Immature natural killer cell (primary cell): ENCODE data around the gene MS4A6E. TPM values are rescaled to one million over a fixed set of nuclear protein-coding genes. Genes with fewer than 3 reads are reported as not detected.
A peak's percentile ranks its signal among the peaks of the same experiment; 100 is the strongest.

ENCODE experiments used
- DNase-seq, 3 donors: peaks; one replicate each; pipeline ENCODE4 v3.0.0; 2022; ENCODE audit warnings: mixed read lengths in 1 of 3
- H3K27ac Mint-ChIP-seq, 6 donors: one replicate each; pipeline ENCODE4 v1.8.0; 2020; ENCODE audit warnings: mixed read lengths in 6 of 6, mild to moderate bottlenecking in 5 of 6, inconsistent platforms in 4 of 6, moderate library complexity in 3 of 6
- H3K27me3 Mint-ChIP-seq, 3 donors: one replicate each; pipeline ENCODE4 v1.8.0; 2020 to 2021; ENCODE audit warnings: low read depth in 3 of 3, mild to moderate bottlenecking in 3 of 3, mixed read lengths in 3 of 3, moderate library complexity in 3 of 3, inconsistent platforms in 1 of 3
- H3K36me3 Mint-ChIP-seq, 3 donors: one replicate each; pipeline ENCODE4 v1.8.0; 2020; ENCODE audit warnings: mixed read lengths in 3 of 3, inconsistent platforms in 2 of 3, mild to moderate bottlenecking in 2 of 3
- H3K4me1 Mint-ChIP-seq, 2 donors: one replicate each; pipeline ENCODE4 v1.8.0; 2020; ENCODE audit warnings: inconsistent platforms in 2 of 2, mild to moderate bottlenecking in 2 of 2, mixed read lengths in 2 of 2, moderate library complexity in 1 of 2
- H3K4me3 Mint-ChIP-seq, 5 donors: one replicate each; pipeline ENCODE4 v1.8.0; 2020; ENCODE audit warnings: mild to moderate bottlenecking in 5 of 5, mixed read lengths in 5 of 5, inconsistent platforms in 3 of 5, moderate library complexity in 3 of 5
- H3K9me3 Mint-ChIP-seq, 6 donors: one replicate each; pipeline ENCODE4 v1.8.0; 2020; ENCODE audit warnings: mild to moderate bottlenecking in 6 of 6, mixed read lengths in 6 of 6, inconsistent platforms in 4 of 6, moderate library complexity in 3 of 6
- polyA plus RNA-seq, 3 donors: library from polyadenylated mRNA; unstranded; fragments of 300-500 nt; fragmentation: Illumina TruSeq; gene quantifications; one replicate each; pipeline ENCODE4 v1.2.3, GENCODE V29; 2021

Gene MS4A6E
- polyA plus RNA-seq, 3 donors from 2014 or later = not detected

GRCh38 chr11:60314635-60315321 is 12.3 kb upstream of the MS4A6E start:
- no peaks in the 10 kb centered on the region for H3K36me3 Mint-ChIP-seq
- H3K4me3 Mint-ChIP-seq = no peak overlapping the region
- H3K9me3 Mint-ChIP-seq = peaks cover 0 to 6% (median 3%) of the 10 kb centered on the region in 6 donors
- H3K27ac Mint-ChIP-seq = no peak overlapping the region
- no peaks in the 10 kb centered on the region for H3K4me1 Mint-ChIP-seq
- DNase-seq = no peak
- H3K27me3 Mint-ChIP-seq = peaks cover 0 to 5% (median 2%) of the 10 kb centered on the region in 3 donors

DNA sequence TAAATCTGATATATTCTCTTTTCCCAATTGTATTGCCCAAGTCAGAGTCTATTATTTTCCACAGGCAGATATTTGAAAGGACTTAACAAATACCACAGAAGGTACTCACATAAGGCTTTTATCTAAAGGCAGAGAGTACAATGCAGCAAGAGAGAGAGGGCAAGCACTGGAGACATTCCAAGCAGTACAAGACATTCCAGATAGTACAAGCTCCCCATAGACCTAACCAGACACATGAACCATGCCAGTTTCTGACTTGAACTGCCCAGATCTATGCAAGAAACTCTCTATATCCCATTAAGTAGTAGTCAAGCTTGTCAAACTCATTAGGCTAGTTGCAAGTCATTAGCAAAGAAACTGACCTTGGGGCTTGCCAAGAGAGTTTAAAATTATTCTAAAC is 11.2 kb upstream of the MS4A6E start:
- Mint-ChIP-seq H3K27ac (no peak overlapping the region), H3K9me3 (peaks cover 3 to 15% (median 10%) of the 10 kb centered on the region in 6 donors), H3K27me3 (peaks cover 0 to 5% (median 2%) of the 10 kb centered on the region in 3 donors), H3K4me1 (no peaks in the 10 kb centered on the region), H3K36me3 (no peaks in the 10 kb centered on the region), H3K4me3 (no peak overlapping the region)
- DNase-seq = no peak

- no peak for DNase-seq
- H3K27ac Mint-ChIP-seq = no peak overlapping the region
- no peaks in the 10 kb centered on the region for H3K4me1 Mint-ChIP-seq
Observed at GRCh38 chr11:60316317-60316716, 10.7 kb upstream of the MS4A6E start.

DNA sequence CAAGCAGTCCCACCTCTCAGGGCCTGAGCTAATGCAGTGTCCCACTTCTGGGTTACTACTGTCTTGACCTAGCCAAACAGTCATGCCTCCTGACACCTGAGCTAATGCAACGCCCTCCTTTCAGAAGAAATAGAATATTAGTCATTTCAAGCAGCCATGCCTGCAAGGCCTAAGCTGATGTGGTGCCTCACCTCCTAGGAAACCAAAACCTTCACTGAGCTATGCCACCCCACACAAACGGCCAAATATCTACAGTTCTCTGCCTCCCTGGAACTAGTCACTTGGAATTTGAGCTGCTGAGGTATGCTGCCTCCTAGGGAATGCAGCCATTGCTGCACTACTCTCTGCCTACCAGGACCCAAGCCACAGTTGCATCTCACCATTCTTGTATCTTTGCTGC is 8.3 kb upstream of the MS4A6E start:
- H3K9me3 Mint-ChIP-seq = peaks cover 11 to 20% (median 15%) of the 10 kb centered on the region in 6 donors
- H3K4me3 Mint-ChIP-seq = no peak overlapping the region
- H3K36me3 Mint-ChIP-seq = no peaks in the 10 kb centered on the region
- H3K4me1 Mint-ChIP-seq = no peaks in the 10 kb centered on the region
- peaks cover 2 to 11% (median 5%) of the 10 kb centered on the region in 3 donors for H3K27me3 Mint-ChIP-seq
- H3K27ac Mint-ChIP-seq = no peak overlapping the region
- no peak for DNase-seq

More at GRCh38 chr11:60316317-60316716, 10.7 kb upstream of the MS4A6E start:
- peaks cover 2 to 5% (median 2%) of the 10 kb centered on the region in 3 donors for H3K27me3 Mint-ChIP-seq
- no peak overlapping the region for H3K4me3 Mint-ChIP-seq
- peaks cover 7 to 18% (median 10%) of the 10 kb centered on the region in 6 donors for H3K9me3 Mint-ChIP-seq
- no peaks in the 10 kb centered on the region for H3K36me3 Mint-ChIP-seq

DNA sequence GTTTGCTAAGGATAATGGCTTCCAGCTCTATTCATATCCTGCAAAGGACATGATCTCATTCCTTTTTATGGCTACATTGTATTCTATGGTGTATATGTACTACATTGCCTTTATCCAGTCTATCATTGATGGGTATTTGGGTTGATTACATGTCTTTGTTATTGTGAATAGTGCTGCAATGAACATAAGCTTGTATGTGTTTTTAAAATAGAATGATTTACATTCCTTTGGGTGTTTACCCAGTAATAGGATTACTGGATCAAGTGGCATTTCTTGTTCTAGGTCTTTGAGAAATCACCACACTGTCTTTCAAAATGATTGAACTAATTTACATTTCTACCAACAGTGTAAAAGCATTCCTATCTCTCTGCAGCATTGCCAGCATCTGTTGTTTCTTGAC is 6.0 kb upstream of the MS4A6E start:
- Mint-ChIP-seq H3K36me3 (no peaks in the 10 kb centered on the region), H3K27ac (no peak overlapping the region), H3K4me1 (no peaks in the 10 kb centered on the region), H3K27me3 (peaks cover 2 to 11% (median 2%) of the 10 kb centered on the region in 3 donors), H3K4me3 (no peak overlapping the region), H3K9me3 (peaks cover 12 to 20% (median 15%) of the 10 kb centered on the region in 6 donors)
- no peak for DNase-seq

- H3K9me3 Mint-ChIP-seq = peaks cover 0 to 3% (median 0%) of the 10 kb centered on the region in 6 donors
- no peak for DNase-seq
- no peaks in the 10 kb centered on the region for H3K4me1 Mint-ChIP-seq
- H3K27ac Mint-ChIP-seq = no peak overlapping the region
- H3K27me3 Mint-ChIP-seq = peaks cover 0 to 2% (median 2%) of the 10 kb centered on the region in 3 donors
- no peak overlapping the region for H3K4me3 Mint-ChIP-seq
- H3K36me3 Mint-ChIP-seq = no peaks in the 10 kb centered on the region
Observed at GRCh38 chr11:60328460-60328859, 1.4 kb downstream of the MS4A6E start.

DNA sequence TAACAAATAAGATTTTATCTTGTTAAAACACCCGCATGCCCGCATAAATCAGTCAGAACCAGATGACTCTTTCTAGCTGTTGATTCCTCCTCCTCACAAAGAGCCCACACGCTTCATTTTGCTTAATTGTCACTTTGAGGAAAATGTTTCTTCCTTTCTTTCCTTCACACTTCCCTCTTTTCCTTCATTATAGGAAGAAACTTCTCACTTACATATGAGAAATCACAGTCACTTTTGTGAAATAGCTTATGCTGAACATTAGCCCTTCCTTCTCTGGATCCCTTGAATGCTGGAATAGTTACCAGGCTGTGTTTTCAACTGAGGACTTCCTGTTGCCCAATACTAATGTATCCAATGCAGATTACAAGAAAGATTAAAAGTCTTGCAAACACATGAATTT is 5.8 kb downstream of the MS4A6E start:
- Mint-ChIP-seq H3K36me3 (no peaks in the 10 kb centered on the region), H3K27me3 (peaks cover 0 to 4% (median 2%) of the 10 kb centered on the region in 3 donors), H3K9me3 (peaks cover 0 to 2% (median 0%) of the 10 kb centered on the region in 6 donors), H3K4me3 (no peak overlapping the region), H3K4me1 (no peaks in the 10 kb centered on the region), H3K27ac (no peak overlapping the region)
- DNase-seq = no peak

DNA sequence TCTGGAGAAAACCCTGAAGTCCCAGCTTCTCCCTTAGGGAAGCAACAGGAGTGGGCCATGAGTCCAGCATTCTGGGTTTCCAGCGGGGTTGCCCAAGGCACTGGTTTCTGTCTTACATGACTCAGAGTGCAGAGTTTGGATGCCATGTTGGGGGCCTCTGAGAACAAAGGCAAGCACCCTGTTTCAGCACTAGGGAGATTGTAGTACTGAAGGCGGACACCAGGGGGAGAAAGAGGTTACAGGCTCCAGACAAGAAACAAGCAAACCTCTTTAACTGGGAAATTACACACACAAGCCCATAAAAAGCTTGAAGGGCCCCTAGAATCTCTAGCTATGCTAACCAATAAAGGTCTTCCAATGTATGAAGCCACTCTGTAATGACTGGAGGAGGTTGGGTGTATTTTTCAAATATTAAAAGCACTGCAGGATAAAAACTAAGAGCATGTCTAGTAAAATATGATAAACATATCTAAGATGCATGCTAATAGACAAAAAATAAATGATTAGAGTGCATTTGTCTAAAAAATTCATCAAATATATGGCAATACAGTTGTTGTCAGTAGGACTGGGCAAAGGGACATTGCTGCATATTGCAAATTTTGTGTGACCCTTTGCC is 7.1 kb downstream of the MS4A6E start:
- Mint-ChIP-seq H3K4me1 (no peaks in the 10 kb centered on the region), H3K27me3 (peaks cover 0 to 4% (median 2%) of the 10 kb centered on the region in 3 donors), H3K27ac (no peak overlapping the region), H3K9me3 (peaks cover 0 to under 1% (median 0%) of the 10 kb centered on the region in 6 donors), H3K4me3 (no peak overlapping the region), H3K36me3 (no peaks in the 10 kb centered on the region)
- peak; percentile 17 to 29 (median 26) for DNase-seq

DNA sequence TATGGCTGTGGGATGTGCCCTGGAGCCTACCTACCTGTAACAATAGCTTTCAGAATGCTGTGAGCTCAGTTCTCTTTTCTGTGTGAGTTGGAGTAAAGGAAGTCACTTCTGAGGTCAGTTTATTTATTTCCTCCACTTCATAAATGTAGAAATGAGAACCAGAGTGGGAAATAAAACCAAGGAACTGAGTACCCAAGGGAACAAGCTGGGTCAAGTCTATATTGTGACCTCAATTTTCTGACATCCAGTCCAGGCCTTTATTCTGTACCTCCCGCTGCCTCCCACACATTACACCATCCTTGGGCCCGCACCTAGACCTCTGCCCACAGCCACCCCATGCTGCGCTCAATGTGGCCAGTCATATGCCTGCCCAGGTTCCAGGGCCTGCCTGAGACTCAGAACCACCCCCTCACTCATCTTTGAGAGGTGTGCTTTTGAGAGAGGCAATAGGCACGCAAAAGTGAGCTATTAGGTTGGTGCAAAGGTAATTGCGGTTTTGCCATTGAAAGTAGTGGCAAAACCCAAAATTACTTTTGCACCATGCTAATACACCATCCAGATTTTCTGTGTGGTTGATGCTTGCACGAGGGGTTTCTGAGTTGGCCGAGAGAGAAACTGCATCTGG is 9.8 kb downstream of the MS4A6E start:
- H3K27me3 Mint-ChIP-seq = peaks cover 0 to 4% (median 0%) of the 10 kb centered on the region in 3 donors
- no peaks in the 10 kb centered on the region for H3K36me3 Mint-ChIP-seq
- H3K27ac Mint-ChIP-seq = no peak overlapping the region
- no peaks in the 10 kb centered on the region for H3K4me1 Mint-ChIP-seq
- no peak overlapping the region for H3K4me3 Mint-ChIP-seq
- no peak for DNase-seq
- H3K9me3 Mint-ChIP-seq = no peaks in the 10 kb centered on the region

DNA sequence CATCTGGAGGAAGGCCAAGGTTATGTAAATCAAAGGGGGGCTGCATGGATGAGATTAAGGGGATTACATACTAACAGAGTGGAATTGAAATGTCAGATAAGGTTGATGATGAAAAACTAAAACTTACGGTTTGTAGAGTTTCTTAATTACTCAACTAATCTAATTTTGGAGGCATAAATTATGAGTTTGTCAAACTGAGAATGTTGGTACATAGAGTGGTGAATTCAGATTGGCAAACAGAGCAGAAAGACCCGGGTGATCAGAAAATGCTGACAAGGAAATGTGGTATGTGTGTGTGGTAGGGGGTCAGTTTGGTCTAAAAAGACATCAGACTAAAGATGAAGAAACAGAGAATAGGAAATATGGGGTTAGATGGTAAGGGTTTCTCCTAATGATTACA is 11.0 kb downstream of the MS4A6E start:
- H3K27me3 Mint-ChIP-seq = peaks cover 0 to 5% (median 0%) of the 10 kb centered on the region in 3 donors
- H3K9me3 Mint-ChIP-seq = no peaks in the 10 kb centered on the region
- no peaks in the 10 kb centered on the region for H3K4me1 Mint-ChIP-seq
- no peaks in the 10 kb centered on the region for H3K36me3 Mint-ChIP-seq
- no peak for DNase-seq
- H3K4me3 Mint-ChIP-seq = no peak overlapping the region
- H3K27ac Mint-ChIP-seq = no peak overlapping the region

- no peak overlapping the region for H3K27ac Mint-ChIP-seq
- peaks cover 0 to 2% (median 0%) of the 10 kb centered on the region in 3 donors for H3K27me3 Mint-ChIP-seq
- no peaks in the 10 kb centered on the region for H3K36me3 Mint-ChIP-seq
- H3K9me3 Mint-ChIP-seq = no peaks in the 10 kb centered on the region
- no peak for DNase-seq
- H3K4me3 Mint-ChIP-seq = no peak overlapping the region
- H3K4me1 Mint-ChIP-seq = no peaks in the 10 kb centered on the region
Observed at GRCh38 chr11:60339356-60339755, 12.3 kb downstream of the MS4A6E start.

- Mint-ChIP-seq H3K9me3 (no peaks in the 10 kb centered on the region), H3K36me3 (no peaks in the 10 kb centered on the region), H3K4me1 (no peaks in the 10 kb centered on the region), H3K27ac (no peak overlapping the region), H3K4me3 (no peak overlapping the region), H3K27me3 (peaks cover 0 to 2% (median 2%) of the 10 kb centered on the region in 3 donors)
- DNase-seq = no peak
Observed at GRCh38 chr11:60343094-60343704, 16.1 kb downstream of the MS4A6E start.

DNA sequence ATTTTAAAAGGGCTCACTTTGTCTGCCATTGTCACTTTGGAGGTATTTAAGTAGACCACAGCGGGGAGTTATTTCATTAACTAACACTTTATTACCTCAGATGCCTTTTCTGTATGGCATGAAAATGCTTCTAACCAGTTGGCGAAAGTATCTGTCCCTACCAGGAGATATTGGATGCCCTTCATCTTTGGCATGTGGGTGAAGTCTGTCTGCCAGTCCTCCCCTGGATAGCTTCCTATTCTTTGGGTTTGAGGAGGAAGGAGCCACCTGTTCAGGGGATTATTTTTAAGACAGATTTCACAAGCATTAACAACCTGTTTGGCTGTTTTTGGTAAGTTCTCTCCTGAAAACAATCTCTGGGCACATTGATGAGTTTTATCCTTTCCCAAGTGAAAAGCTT is 17.1 kb downstream of the MS4A6E start:
- H3K4me3 Mint-ChIP-seq = no peak overlapping the region
- H3K27ac Mint-ChIP-seq = no peak overlapping the region
- DNase-seq = no peak
- H3K27me3 Mint-ChIP-seq = peaks cover 0 to 2% (median 2%) of the 10 kb centered on the region in 3 donors
- no peaks in the 10 kb centered on the region for H3K36me3 Mint-ChIP-seq
- H3K9me3 Mint-ChIP-seq = no peaks in the 10 kb centered on the region
- no peaks in the 10 kb centered on the region for H3K4me1 Mint-ChIP-seq

DNA sequence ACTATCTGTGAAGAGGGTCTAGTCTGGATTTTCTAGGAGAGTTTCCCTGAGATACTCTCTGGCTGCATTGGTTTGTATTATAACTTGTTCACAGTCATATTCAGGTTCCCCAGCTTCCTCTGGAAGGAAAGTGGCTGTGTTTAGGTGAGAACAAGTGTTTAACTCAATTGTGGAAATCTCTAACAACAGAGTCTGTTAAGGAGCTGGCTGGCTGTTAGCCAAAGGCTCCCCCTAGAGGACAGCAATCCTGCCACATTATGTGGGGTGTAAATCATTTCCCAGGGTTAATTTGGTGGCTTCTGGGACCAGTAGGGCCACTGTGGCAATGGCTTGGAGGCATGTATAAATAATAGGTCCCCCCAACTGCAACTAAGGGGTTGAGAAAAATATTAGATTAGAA is 18.4 kb downstream of the MS4A6E start:
- H3K27me3 Mint-ChIP-seq = peaks cover 0 to 3% (median 2%) of the 10 kb centered on the region in 3 donors
- no peaks in the 10 kb centered on the region for H3K9me3 Mint-ChIP-seq
- no peaks in the 10 kb centered on the region for H3K4me1 Mint-ChIP-seq
- no peaks in the 10 kb centered on the region for H3K36me3 Mint-ChIP-seq
- no peak overlapping the region for H3K27ac Mint-ChIP-seq
- no peak overlapping the region for H3K4me3 Mint-ChIP-seq
- no peak for DNase-seq
